ENCODE results near the gene IMMT.

- TF ChIP-seq, protein P1, sequence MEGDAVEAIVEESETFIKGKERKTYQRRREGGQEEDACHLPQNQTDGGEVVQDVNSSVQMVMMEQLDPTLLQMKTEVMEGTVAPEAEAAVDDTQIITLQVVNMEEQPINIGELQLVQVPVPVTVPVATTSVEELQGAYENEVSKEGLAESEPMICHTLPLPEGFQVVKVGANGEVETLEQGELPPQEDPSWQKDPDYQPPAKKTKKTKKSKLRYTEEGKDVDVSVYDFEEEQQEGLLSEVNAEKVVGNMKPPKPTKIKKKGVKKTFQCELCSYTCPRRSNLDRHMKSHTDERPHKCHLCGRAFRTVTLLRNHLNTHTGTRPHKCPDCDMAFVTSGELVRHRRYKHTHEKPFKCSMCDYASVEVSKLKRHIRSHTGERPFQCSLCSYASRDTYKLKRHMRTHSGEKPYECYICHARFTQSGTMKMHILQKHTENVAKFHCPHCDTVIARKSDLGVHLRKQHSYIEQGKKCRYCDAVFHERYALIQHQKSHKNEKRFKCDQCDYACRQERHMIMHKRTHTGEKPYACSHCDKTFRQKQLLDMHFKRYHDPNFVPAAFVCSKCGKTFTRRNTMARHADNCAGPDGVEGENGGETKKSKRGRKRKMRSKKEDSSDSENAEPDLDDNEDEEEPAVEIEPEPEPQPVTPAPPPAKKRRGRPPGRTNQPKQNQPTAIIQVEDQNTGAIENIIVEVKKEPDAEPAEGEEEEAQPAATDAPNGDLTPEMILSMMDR (IDR thresholded peaks at IDR 0.05) = no peak
- TF ChIP-seq ZFX (IDR thresholded peaks at IDR 0.05; ENCODE audit: borderline replicate concordance) = no peak
Observed at GRCh38 chr2:86199834-86200177, 4.5 kb upstream of the IMMT start.
